K562 (cell line): ENCODE data around the gene SLC12A3. TPM values are rescaled to one million over a fixed set of nuclear protein-coding genes. Genes with fewer than 3 reads are reported as not detected.

Experiments
- AFF1 ChIP-seq, 2 experiments: fragments of 450-650 bp; IDR thresholded peaks; 2 replicates each; pipeline ENCODE4 v1.6.1; 2018; ENCODE audit warnings: mild to moderate bottlenecking in 2 of 2, low read depth in 1 of 2; ENCODE audit not compliant: partially characterized antibody in 2 of 2
- CEBPG ChIP-seq, 3 experiments: fragments of 200-800 bp in 1 of 3; sonication (Bioruptor generic) in 1 of 3; sonication (generic) in 1 of 3; formaldehyde crosslinking in 1 of 3; IDR thresholded peaks in 2 of 3; conservative IDR thresholded peaks in 1 of 3; 2 replicates each; pipeline versions ENCODE4 v1.6.1 to v1.8.0; 2016 to 2022; ENCODE audit warnings: missing compliant biosample characterization in 2 of 3, missing genetic modification characterization in 2 of 3, mild to moderate bottlenecking in 1 of 3, missing genetic modification reagents in 1 of 3
- ETS2 ChIP-seq: IDR thresholded peaks from 2 replicates; pipeline ENCODE4 v1.6.1; 2016; ENCODE audit warnings: borderline replicate concordance, missing genetic modification characterization, mild to moderate bottlenecking, moderate library complexity, missing compliant biosample characterization; ENCODE audit not compliant: poor library complexity, severe bottlenecking
- HCFC1 ChIP-seq: IDR thresholded peaks from 2 replicates; pipeline ENCODE4 v1.6.1; 2012; ENCODE audit warnings: low read depth, low read length, improper control_type of control experiment
- HLTF ChIP-seq: fragments of 450-650 bp; IDR thresholded peaks from 2 replicates; pipeline ENCODE4 v1.6.1; 2016
- MYBL2 ChIP-seq, 2 experiments: fragments of 450-650 bp in 1 of 2; sonication (generic) in 1 of 2; formaldehyde crosslinking in 1 of 2; IDR thresholded peaks; 2 replicates each; pipeline versions ENCODE4 v1.6.1 to v1.8.1; 2017 to 2022; ENCODE audit warnings: borderline replicate concordance in 1 of 2, inconsistent platforms in 1 of 2, low read depth in 1 of 2, mild to moderate bottlenecking in 1 of 2, missing genetic modification reagents in 1 of 2, moderate library complexity in 1 of 2
- MYNN ChIP-seq, 2 experiments: sonication (generic); formaldehyde crosslinking in 1 of 2; IDR thresholded peaks; 2 replicates each; pipeline versions ENCODE4 v1.5.0 to v1.6.1; 2016 to 2020; ENCODE audit warnings: antibody characterized with exemption in 1 of 2, missing genetic modification reagents in 1 of 2
- NCOA6 ChIP-seq: fragments of 450-650 bp; IDR thresholded peaks from 2 replicates; pipeline ENCODE4 v1.6.1; 2017; ENCODE audit warnings: mild to moderate bottlenecking
- NFYB ChIP-seq: IDR thresholded peaks from 2 replicates; pipeline ENCODE4 v1.6.1; 2011; ENCODE audit warnings: mild to moderate bottlenecking, moderate library complexity; ENCODE audit not compliant: insufficient read length; ENCODE audit errors: extremely low read depth
- NKRF ChIP-seq: fragments of 450-650 bp; IDR thresholded peaks from 2 replicates; pipeline ENCODE4 v1.6.1; 2016; ENCODE audit warnings: borderline replicate concordance
- NRF1 ChIP-seq, 2 experiments: fragments of 450-650 bp; IDR thresholded peaks in 1 of 2; conservative IDR thresholded peaks in 1 of 2; 2 replicates each; pipeline ENCODE4 v1.6.1; 2014; ENCODE audit warnings: mild to moderate bottlenecking in 2 of 2
- PBX2 ChIP-seq, 2 experiments: IDR thresholded peaks in 1 of 2; conservative IDR thresholded peaks in 1 of 2; 2 replicates each; pipeline ENCODE4 v1.6.1; 2016; ENCODE audit warnings: low read depth in 2 of 2, mild to moderate bottlenecking in 1 of 2, missing compliant biosample characterization in 1 of 2, missing genetic modification characterization in 1 of 2, moderate library complexity in 1 of 2
- TRIM24 ChIP-seq, 2 experiments: fragments of 450-650 bp; IDR thresholded peaks; 2 replicates each; pipeline ENCODE4 v1.6.1; 2016
- ZBTB34 ChIP-seq: fragments of 250-450 bp; sonication (Bioruptor Pico); IDR thresholded peaks from 2 replicates; pipeline ENCODE4 v1.8.0; 2021; ENCODE audit warnings: mild to moderate bottlenecking, moderate library complexity
- ZFP30 ChIP-seq: fragments of 250-450 bp; sonication (Bioruptor Pico); IDR thresholded peaks from 2 replicates; pipeline ENCODE4 v1.8.0; 2022; ENCODE audit warnings: moderate library complexity, mild to moderate bottlenecking, inconsistent platforms, borderline replicate concordance
- polyA plus RNA-seq, 8 experiments: library from polyadenylated mRNA; depleted of rRNA in 4 of 8; stranded (reverse) in 5 of 8; unstranded in 3 of 8; fragments of >200 nt; fragmentation: Nextera tagmentation in 2 of 8; fragmentation: Illumina TruSeq in 1 of 8; extraction: Ambion mirVana in 2 of 8; extraction: Trizol in 1 of 8; gene quantifications; 2 replicates each; pipeline versions ENCODE4 v1.2.1 to v1.2.3, GENCODE V29; 2011 to 2014; ENCODE audit warnings: inconsistent platforms in 1 of 8, missing spikeins in 1 of 8
- total RNA-seq, 7 experiments: library from RNA; depleted of rRNA in 6 of 7; stranded (reverse); fragments of >200 nt in 6 of 7; fragmentation: Illumina TruSeq in 2 of 7; extraction: Trizol in 2 of 7; gene quantifications; 2 replicates each; pipeline versions ENCODE4 v1.2.1 to v1.2.3, GENCODE V29; 2011 to 2021; ENCODE audit warnings: low replicate concordance in 1 of 7

SLC12A3 gene
- total and polyA plus RNA-seq, 9 of the 15 experiments (the other 6 are each of a cell fraction or from before 2014, with no cell fraction given): not detected

- no peak for TF ChIP-seq ZBTB34
- TF ChIP-seq PBX2 (CRISPR knock-in tag; IDR thresholded peaks at IDR 0.05; ENCODE audit: low read depth): no peak
- TF ChIP-seq PBX2 (tag; conservative IDR thresholded peaks at IDR 0.05; ENCODE audit: low read depth): no peak
- TF ChIP-seq CEBPG (CRISPR knock-in tag; IDR thresholded peaks at IDR 0.05): no peak
- TF ChIP-seq CEBPG (tag; conservative IDR thresholded peaks at IDR 0.05 in 1 of 2, IDR thresholded peaks at IDR 0.05 in 1 of 2): peak in 1 of 2 experiments; percentile 72; a peak in 2 of 4 replicates
- TF ChIP-seq TRIM24 (IDR thresholded peaks at IDR 0.05): no peak
- TF ChIP-seq NRF1 (conservative IDR thresholded peaks at IDR 0.05 in 1 of 2, IDR thresholded peaks at IDR 0.05 in 1 of 2): no peak
- no peak for TF ChIP-seq HLTF
- no peak for TF ChIP-seq ETS2 (tag)
- TF ChIP-seq MYBL2 (IDR thresholded peaks at IDR 0.05; ENCODE audit: low read depth): no peak
- no peak for TF ChIP-seq MYBL2 (CRISPR knock-in tag; IDR thresholded peaks at IDR 0.05; ENCODE audit: borderline replicate concordance)
- TF ChIP-seq NKRF: no peak
- no peak for TF ChIP-seq AFF1 (IDR thresholded peaks at IDR 0.05; ENCODE audit: low read depth in 1 of 2, partially characterized antibody in 2 of 2)
- TF ChIP-seq ZFP30 (CRISPR knock-in tag): no peak
- TF ChIP-seq NFYB: no peak
- TF ChIP-seq MYNN (IDR thresholded peaks at IDR 0.05): no peak
- no peak for TF ChIP-seq MYNN (CRISPR knock-in tag; IDR thresholded peaks at IDR 0.05)
- no peak for TF ChIP-seq HCFC1
- TF ChIP-seq NCOA6: no peak
These were observed 54.2 kb downstream of the SLC12A3 start (continued) for GRCh38 chr16:56919099-56919800.
